ENCODE measurements around the gene CAPN2. TPM values are rescaled to one million over a fixed set of nuclear protein-coding genes. Genes with fewer than 3 reads are reported as not detected.

Gene CAPN2
- total RNA-seq, 1 experiment from 2014 or later, result 1,259 TPM

- ATAC-seq, result no peak
- Histone ChIP-seq H3K9me3 (ENCODE audit: low read length) (no peaks in the 10 kb centered on the region), H3K4me1 (ENCODE audit: insufficient read depth, low read length) (peaks cover 81% of the 10 kb centered on the region), H3K79me2 (ENCODE audit: low read length) (peaks cover 96% of the 10 kb centered on the region), H3K4me2 (ENCODE audit: low read length) (no peak overlapping the region), H2AFZ (ENCODE audit: low read length) (no peak overlapping the region), H3K27ac (ENCODE audit: low read length) (peak overlapping the region; percentile 28; the same call in 1 of the 2 replicates), H4K20me1 (ENCODE audit: low read length) (peaks cover 26% of the 10 kb centered on the region), H3F3A (ENCODE audit: low read length, unreplicated experiment) (peaks cover 7% of the 10 kb centered on the region), H3K9ac (ENCODE audit: low read length) (no peak overlapping the region), H3K36me3 (ENCODE audit: low read depth, low read length) (peaks cover 71% of the 10 kb centered on the region), H3K27me3 (ENCODE audit: low read length) (no peaks in the 10 kb centered on the region), H3K9me2 (replicated peaks; ENCODE audit: low read length) (no peaks in the 10 kb centered on the region), H3K4me3 (ENCODE audit: low read length) (no peak overlapping the region)
- no peak for DNase-seq
- TF ChIP-seq EZH2 (IDR thresholded peaks at IDR 0.05; ENCODE audit: low read length, unreplicated experiment) (no peak), EZH2phosphoT487 (IDR thresholded peaks at IDR 0.05; ENCODE audit: borderline replicate concordance, low read length) (no peak), CTCF (conservative IDR thresholded peaks at IDR 0.05; ENCODE audit: low read depth, low read length) (no peak)
- ChIA-PET POLR2A (ENCODE audit: unreplicated experiment) (interaction anchor here (1.1 kb wide), 1 partner anchor 11 kb away, joined by 5 read pairs; no protein-coding TSS in a partner anchor), CTCF (no interaction called here)
- intact Hi-C loops (cut with micrococcal nuclease), result no loop called here
- BruUV-seq (replicated peaks), result no TSS peak
These were observed 9.6 kb downstream of the CAPN2 start for GRCh38 chr1:223721658-223722607.

DNA sequence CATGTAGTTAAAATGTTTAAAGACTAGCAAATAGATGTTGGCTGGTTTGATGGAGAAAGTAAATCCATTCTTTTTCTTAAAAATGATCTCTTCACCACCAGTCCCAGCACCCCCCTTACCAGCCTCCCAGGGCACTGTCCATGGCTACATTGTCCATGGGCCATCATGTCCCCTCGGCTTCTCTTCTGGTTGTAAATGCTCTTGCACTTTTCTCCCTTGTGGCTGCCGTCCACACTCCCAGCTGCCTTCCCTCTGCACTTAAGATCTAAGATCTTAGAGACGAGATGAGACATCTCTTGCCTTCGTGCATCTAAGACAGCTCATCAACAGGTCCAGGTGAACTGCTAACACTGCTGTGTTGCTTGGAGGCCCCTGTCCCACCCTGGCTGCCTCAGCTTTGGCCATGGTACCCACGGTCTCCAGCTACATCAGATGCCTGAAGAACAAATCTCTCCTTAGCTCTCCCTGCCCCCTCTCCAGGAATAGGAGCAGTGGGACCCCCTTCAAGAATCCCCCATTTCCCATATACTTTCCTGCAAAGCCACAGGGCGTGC, 11.1 kb downstream of the CAPN2 start:
- H3K79me2 ChIP-seq (ENCODE audit: low read length), result peaks cover 96% of the 10 kb centered on the region
- H3K4me3 ChIP-seq (ENCODE audit: low read length), result no peak overlapping the region
- intact Hi-C loops (cut with micrococcal nuclease), result no loop called here
- TF ChIP-seq EZH2 (IDR thresholded peaks at IDR 0.05; ENCODE audit: low read length, unreplicated experiment) (no peak), EZH2phosphoT487 (IDR thresholded peaks at IDR 0.05; ENCODE audit: borderline replicate concordance, low read length) (no peak), CTCF (conservative IDR thresholded peaks at IDR 0.05; ENCODE audit: low read depth, low read length) (no peak)
- no peak overlapping the region for H2AFZ ChIP-seq (ENCODE audit: low read length)
- ChIA-PET CTCF (no interaction called here), POLR2A (ENCODE audit: unreplicated experiment) (no interaction called here)
- no peaks in the 10 kb centered on the region for H3K9me2 ChIP-seq (replicated peaks; ENCODE audit: low read length)
- H3K36me3 ChIP-seq (ENCODE audit: low read depth, low read length), result peaks cover 70% of the 10 kb centered on the region
- BruUV-seq (replicated peaks), result no TSS peak
- peaks cover 7% of the 10 kb centered on the region for H3F3A ChIP-seq (ENCODE audit: low read length, unreplicated experiment)
- DNase-seq (no peak), ATAC-seq (no peak)
- H3K27ac ChIP-seq (ENCODE audit: low read length), result no peak overlapping the region
- H3K9me3 ChIP-seq (ENCODE audit: low read length), result no peaks in the 10 kb centered on the region
- no peak overlapping the region for H3K9ac ChIP-seq (ENCODE audit: low read length)
- H3K27me3 ChIP-seq (ENCODE audit: low read length), result no peaks in the 10 kb centered on the region
- H3K4me2 ChIP-seq (ENCODE audit: low read length), result no peak overlapping the region
- H4K20me1 ChIP-seq (ENCODE audit: low read length), result peaks cover 15% of the 10 kb centered on the region; the same call in 1 of the 2 replicates
- peaks cover 81% of the 10 kb centered on the region for H3K4me1 ChIP-seq (ENCODE audit: insufficient read depth, low read length)
